Measurements from ENCODE around the gene NUTM2B.
"Not testable (repeated sequence)": the region's sequence is repeated elsewhere in the genome, so short reads cannot be mapped to it uniquely, and the experiment has no call there.

The NUTM2B gene

DNA sequence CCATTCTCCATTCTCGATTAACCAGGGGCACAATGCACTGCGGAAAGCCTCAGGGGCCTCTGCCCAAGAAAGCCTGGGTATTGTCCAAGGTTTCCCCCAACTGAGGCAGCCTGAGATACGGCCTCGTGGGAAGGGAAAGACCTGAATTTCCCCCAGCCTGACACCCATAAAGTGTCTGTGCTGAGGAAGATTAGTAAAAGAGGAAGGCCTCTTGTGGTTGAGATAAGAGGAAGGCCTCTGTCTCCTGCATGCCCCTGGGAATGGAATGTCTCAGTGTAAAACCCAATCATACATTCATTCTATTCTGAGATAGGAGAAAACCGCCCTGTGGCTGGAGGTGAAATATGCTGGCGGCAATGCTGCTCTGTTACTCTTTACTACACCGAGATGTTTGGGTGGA lies 41.8 kb downstream of the NUTM2B start:
- not testable (repeated sequence) for DNase-seq

DNA sequence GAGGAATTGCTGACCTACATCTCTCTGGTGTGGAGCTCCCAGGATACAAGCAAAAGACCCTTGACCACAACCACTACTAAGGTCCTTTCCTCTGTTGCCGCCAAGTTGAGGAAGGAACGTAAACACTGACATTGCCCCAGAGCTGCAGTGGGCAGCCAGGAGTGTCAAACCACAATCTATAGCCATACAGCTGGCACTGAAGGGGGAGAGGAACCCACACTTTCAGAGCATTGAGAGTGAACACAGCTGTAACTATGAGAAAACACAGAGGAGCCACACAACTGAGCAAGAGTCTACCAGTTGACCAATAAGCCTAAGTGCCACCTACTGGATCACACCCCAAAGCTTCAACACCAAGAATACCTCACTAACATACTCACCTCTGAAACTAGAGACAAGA lies 45.5 kb downstream of the NUTM2B start:
- not testable (repeated sequence) for DNase-seq

DNA sequence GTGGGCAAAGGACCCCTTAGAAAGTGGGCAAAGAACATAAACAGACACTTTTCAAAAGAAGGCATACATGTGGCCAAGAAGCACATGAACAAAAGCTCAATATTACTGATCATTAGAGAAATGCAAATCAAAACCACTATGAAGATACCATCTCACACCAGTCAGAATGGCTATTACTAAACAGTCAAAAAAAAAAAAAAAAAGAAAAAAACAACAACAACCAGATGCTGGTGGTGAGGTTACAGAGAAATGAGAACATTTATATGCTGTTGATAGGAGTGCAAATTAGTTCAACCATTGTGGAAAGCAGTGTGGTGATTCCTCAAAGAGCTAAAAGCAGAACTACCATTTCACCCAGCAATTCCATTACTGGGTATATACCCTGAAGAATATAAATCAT lies 50.6 kb downstream of the NUTM2B start:
- DNase-seq = not testable (repeated sequence)

DNA sequence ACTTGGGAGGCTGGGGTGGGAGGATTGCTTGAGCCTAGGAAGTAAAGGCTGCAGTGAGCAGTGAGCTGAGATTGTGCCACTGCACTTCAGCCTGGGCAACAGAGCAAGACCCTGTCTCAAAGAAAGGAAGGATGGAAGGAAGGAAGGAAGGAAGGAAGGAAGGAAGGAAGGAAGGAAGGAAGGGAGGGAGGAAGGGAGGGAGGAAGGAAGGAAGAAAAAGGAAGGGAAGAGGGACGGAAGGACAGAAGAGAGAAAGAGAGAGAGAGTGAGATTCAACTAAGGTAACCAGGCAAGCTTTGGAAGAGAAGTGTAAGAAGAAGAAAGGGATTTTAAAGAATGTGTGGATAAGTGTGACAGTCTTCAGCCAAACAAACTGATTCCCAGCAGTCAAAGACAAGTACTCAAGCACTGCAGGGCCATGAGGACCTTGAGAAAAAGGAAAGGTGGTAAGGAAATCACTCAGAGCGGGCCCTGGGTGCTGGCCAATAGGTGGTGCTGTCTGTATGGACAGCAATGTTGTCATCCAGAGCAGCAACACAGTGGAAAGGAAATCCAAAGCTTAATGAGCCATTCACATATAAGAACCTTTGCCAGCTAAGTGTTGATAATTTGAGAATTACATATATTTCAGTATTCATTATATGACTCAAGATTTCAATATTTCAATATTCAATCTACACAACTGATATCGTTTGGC lies 55.4 kb downstream of the NUTM2B start:
- not testable (repeated sequence) for DNase-seq
